Fibroblast of mammary gland (primary cell): ENCODE results near the gene BBX.
"Not testable (repeated sequence)": the region's sequence is repeated elsewhere in the genome, so short reads cannot be mapped to it uniquely, and the experiment has no call there.

Source experiments
- DNase-seq: peaks from one replicate; pipeline ENCODE4 v3.0.0-alpha.2; 2010; ENCODE audit warnings: low read depth
- H3K4me3 ChIP-seq: 2 replicates; pipeline ENCODE4 v1.5.1; 2011; ENCODE audit warnings: low read depth, mild to moderate bottlenecking, low read length, moderate library complexity; ENCODE audit not compliant: control insufficient read depth
- CTCF ChIP-seq: conservative IDR thresholded peaks from 2 replicates; pipeline ENCODE4 v1.5.1; 2011; ENCODE audit warnings: low read depth, low read length, inconsistent platforms; ENCODE audit not compliant: control insufficient read depth, insufficient read depth

Gene BBX

GRCh38 chr3:107560166-107560565 lies 37.4 kb downstream of the BBX start:
- no peak for DNase-seq
- no peak overlapping the region for H3K4me3 ChIP-seq
- no peak for TF ChIP-seq CTCF

GRCh38 chr3:107561980-107562379 lies 39.2 kb downstream of the BBX start:
- no peak for TF ChIP-seq CTCF
- H3K4me3 ChIP-seq: no peak overlapping the region
- DNase-seq: peak; percentile 22

- no peak for DNase-seq
- no peak for TF ChIP-seq CTCF
- H3K4me3 ChIP-seq: no peak overlapping the region
Observed at GRCh38 chr3:107562969-107563529, 40.3 kb downstream of the BBX start.

GRCh38 chr3:107565244-107565643 lies 42.5 kb downstream of the BBX start:
- not testable (repeated sequence) for DNase-seq, H3K4me3 ChIP-seq

- H3K4me3 ChIP-seq, DNase-seq: not testable (repeated sequence)
Observed at GRCh38 chr3:107571089-107571488, 48.3 kb downstream of the BBX start.

- DNase-seq, H3K4me3 ChIP-seq: not testable (repeated sequence)
Observed at GRCh38 chr3:107571492-107571891, 48.7 kb downstream of the BBX start.

GRCh38 chr3:107574650-107575049 lies 51.9 kb downstream of the BBX start:
- H3K4me3 ChIP-seq: no peak overlapping the region
- peak; percentile 65 for TF ChIP-seq CTCF
- DNase-seq: peak; percentile 65

- no peak for DNase-seq
- TF ChIP-seq CTCF: no peak
- no peak overlapping the region for H3K4me3 ChIP-seq
Observed at GRCh38 chr3:107578091-107578490, 55.3 kb downstream of the BBX start.
